ENCODE measurements around the gene CLSTN2.

DNA sequence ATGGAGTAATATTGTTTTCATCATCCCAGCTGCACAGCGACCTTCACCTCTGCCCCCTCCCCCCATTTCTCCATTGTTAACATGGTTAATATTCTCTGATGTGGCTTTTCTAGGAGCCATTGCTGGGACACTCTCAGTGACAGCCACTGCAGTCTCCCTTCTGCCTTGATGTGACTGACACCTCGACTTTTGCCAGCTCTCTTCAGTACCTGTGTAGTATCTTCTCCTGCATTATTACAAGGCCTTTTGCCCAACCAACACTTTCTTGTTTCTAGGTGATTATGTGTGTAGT, 179.8 kb downstream of the CLSTN2 start:
- TF ChIP-seq, protein P1, sequence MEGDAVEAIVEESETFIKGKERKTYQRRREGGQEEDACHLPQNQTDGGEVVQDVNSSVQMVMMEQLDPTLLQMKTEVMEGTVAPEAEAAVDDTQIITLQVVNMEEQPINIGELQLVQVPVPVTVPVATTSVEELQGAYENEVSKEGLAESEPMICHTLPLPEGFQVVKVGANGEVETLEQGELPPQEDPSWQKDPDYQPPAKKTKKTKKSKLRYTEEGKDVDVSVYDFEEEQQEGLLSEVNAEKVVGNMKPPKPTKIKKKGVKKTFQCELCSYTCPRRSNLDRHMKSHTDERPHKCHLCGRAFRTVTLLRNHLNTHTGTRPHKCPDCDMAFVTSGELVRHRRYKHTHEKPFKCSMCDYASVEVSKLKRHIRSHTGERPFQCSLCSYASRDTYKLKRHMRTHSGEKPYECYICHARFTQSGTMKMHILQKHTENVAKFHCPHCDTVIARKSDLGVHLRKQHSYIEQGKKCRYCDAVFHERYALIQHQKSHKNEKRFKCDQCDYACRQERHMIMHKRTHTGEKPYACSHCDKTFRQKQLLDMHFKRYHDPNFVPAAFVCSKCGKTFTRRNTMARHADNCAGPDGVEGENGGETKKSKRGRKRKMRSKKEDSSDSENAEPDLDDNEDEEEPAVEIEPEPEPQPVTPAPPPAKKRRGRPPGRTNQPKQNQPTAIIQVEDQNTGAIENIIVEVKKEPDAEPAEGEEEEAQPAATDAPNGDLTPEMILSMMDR (IDR thresholded peaks at IDR 0.05), result no peak
- TF ChIP-seq POLR2A (IDR thresholded peaks at IDR 0.05), result no peak
